HG03025 (cell line): Measurements from ENCODE around the gene SEPTIN14.
"Not testable (repeated sequence)": the region's sequence is repeated elsewhere in the genome, so short reads cannot be mapped to it uniquely, and the experiment has no call there.

ENCODE experiments used
- ATAC-seq: cut with Tn5 transposase; IDR thresholded peaks from one replicate; pipeline ENCODE4 v1.9.1; 2021; ENCODE audit warnings: mild to moderate bottlenecking, moderate library complexity; ENCODE audit not compliant: unreplicated experiment, low FRiP score

SEPTIN14 gene

DNA sequence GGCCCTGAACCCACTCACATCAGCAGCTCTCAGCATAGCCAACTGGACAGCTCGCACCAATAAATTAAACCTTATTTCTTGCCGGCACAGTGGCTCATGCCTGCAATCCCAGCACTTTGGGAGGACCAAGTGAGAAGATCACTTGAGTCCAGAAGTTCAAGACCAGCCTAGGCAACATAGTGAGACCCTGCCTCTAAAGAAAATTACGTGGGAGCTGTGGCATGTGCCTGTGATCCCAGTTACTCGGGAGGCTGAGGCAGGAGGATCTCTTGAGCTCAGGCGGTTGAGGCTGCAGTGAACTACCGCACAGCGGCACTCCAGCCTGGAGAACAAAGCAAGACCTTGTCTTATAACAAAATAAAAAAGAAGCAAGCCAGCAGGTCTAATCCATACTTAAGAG lies 75.7 kb downstream of the SEPTIN14 start:
- no peak for ATAC-seq

GRCh38 chr7:55785444-55785843 lies 77.1 kb downstream of the SEPTIN14 start:
- ATAC-seq, result not testable (repeated sequence)

GRCh38 chr7:55784151-55784550 lies 78.4 kb downstream of the SEPTIN14 start:
- ATAC-seq, result no peak

DNA sequence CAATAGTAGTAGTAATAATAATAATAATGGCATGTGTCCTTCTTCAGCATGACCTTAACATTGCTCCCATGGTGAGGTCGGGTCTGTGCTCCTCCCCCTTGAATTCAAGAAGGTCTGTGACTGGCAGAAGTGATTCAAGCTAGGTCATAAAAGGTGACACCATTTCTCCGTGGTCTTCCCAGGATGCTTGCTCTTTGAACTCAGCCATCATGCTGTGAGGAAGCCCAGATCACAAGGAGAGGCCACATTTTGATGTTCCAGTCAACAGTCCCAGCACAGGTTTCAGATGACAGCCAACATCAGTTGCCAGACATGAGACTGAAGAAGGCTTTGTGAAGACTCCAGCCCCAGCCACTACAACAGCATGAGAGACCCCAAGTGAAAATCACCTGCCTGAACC lies 83.9 kb downstream of the SEPTIN14 start:
- no peak for ATAC-seq

DNA sequence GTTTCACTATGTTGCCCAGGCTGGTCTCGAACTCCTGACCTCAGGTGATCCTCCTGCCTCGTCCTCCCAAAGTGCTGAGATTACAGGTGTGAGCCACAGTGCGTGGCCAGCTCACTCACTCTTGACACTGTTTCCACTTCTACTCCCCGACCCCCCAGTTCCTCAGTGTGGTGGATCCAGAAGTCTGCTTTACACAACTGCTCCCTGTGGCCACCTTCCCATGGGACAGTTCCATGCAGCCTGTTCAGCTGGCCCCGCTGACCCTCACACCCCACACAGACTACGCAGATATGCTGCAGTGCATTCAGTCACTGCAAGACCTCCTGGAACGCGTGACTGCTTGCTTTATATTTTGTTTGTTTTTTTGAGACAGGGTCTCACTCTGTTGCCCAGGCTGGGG lies 86.4 kb downstream of the SEPTIN14 start:
- ATAC-seq, result no peak

DNA sequence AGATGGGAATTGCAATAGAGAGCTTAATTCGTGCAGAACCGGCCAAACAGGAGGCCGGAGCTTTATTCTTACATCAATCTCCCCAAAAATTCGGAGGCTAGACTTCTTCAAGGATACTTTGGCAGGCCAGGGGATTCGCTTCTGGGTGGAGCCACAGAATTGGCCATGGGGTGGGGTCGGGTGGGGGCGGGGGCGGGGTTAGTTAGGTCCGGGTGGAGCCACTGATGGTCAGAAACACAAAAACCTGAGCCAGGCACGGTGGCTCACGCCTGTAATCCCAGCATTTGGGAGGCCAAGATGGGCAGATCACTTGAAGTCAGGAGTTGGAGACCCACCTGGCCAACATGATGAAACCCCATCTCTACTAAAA lies 87.5 kb downstream of the SEPTIN14 start:
- ATAC-seq, result no peak

DNA sequence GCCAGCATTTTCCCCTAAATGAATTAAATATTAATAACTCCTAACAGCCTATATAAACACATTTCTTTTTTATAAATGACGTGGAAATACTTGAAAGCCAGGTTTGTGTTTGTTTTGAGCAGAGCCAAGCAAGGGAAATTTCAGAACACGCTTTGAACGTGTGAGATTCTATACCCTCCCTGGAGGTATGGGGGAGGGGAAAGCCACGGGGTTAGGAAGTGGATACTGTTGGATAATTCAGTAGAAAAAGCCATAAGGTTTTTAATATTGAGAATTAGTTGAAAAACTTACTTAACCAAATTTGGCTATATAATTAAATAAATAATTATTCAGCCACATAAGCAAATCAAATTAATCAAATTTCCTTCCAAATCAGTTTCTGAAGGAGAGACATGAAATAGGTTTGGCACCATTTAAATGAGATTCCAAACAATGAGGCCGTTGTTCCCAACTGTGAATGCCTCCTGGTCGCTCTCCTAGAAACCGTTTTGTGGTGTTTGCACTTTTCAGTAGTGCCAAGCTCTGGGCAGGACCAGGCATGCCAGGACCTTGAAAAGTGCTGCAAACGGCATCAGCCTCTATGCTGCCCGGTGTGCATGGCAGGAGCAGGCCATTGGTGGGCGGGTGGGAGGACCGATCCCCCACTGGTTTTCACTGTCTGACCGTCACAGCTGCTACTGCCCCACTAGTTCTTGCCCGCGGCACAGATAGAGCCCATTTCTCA lies 88.1 kb downstream of the SEPTIN14 start:
- no peak for ATAC-seq

DNA sequence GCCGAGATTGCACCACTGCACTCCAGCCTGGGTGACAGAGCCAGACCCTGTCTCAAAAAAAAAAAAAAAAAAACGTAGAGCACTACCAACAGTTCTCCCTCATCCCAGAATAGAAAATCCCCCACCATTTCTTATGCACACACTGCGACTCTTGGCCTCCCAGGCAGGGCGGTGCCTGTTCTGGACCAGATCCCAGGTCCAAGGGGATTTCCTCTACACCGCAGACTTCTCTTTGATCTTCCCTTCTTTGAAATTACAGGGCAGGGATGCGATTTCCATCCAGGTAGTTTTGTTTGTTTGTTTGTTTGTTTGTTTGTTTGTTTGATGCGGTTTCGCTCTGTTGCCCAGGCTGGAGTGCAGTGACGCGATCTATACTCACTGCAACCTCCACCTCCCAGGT lies 91.8 kb downstream of the SEPTIN14 start:
- ATAC-seq, result no peak

DNA sequence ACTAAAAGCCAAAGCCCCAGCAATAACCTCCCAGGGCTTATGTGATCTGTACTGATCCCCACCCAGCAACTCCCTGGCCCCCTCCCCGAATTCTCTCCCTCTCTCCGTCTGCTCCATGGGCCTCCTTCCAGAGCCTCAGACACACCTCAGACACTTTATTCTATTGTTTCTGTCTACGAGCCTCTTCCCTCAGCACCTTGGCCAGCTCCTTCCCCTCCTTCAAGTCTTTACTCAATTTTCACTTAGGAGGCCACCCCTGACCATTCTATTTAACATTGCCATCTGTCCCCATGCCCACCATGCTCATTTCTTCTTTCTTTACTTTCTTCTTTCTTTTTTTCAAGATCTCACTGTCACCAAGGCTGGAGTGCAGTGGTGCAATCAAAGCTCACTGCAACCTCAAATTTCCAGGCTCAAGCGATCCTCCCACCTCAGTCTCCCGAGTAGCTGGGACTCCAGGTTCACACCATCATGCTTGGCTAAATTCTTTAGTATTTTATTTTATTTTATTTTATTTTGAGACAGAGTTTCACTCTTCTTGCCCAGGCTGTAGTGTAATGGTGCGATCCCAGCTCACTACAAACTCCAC lies 109.2 kb downstream of the SEPTIN14 start:
- not testable (repeated sequence) for ATAC-seq

GRCh38 chr7:55744706-55745105 lies 117.8 kb downstream of the SEPTIN14 start:
- ATAC-seq, result not testable (repeated sequence)
